Common myeloid progenitor, CD34-positive (primary cell): ENCODE measurements around the gene RAB5IF.

Experiments
- CTCF ChIA-PET: fragments of 350-600 bp; sonication (Branson Sonifier 250); formaldehyde crosslinking; loops from one replicate; lab custom pipeline; 2021; ENCODE audit warnings: antibody characterized with exemption; lab: Charles Lee
- POLR2A ChIA-PET: fragments of 350-600 bp; sonication (Branson Sonifier 250); formaldehyde crosslinking; loops from one replicate; lab custom pipeline; 2021; ENCODE audit warnings: antibody characterized with exemption; lab: Charles Lee
- DNase-seq, 3 donors: peaks; one replicate each; pipeline versions ENCODE4 v3.0.0 to v3.0.0-alpha.2; 2013
- H3K27ac ChIP-seq, 2 experiments: 1 replicate in 1 of 2; 2 replicates in 1 of 2; pipeline ENCODE4 v1.7.0; 2013; ENCODE audit warnings: inconsistent platforms in 2 of 2, low read length in 2 of 2, mild to moderate bottlenecking in 2 of 2, low read depth in 1 of 2, moderate library complexity in 1 of 2; ENCODE audit not compliant: severe bottlenecking in 2 of 2, insufficient read depth in 1 of 2, poor library complexity in 1 of 2
- H3K27me3 ChIP-seq, 5 experiments: replicated peaks in 2 of 5; 1 replicate in 3 of 5; 2 replicates in 2 of 5; pipeline versions ENCODE4 v1.6.1 to v1.7.0; 2013; ENCODE audit warnings: low read length in 4 of 5, mild to moderate bottlenecking in 2 of 5, moderate library complexity in 2 of 5, inconsistent platforms in 1 of 5; ENCODE audit not compliant: insufficient read depth in 5 of 5, control insufficient read depth in 4 of 5
- H3K36me3 ChIP-seq, 4 experiments: 1 replicate in 2 of 4; 2 replicates in 2 of 4; pipeline versions ENCODE4 v1.6.1 to v1.7.0; 2013; ENCODE audit warnings: low read length in 3 of 4, control low read depth in 1 of 4, mild to moderate bottlenecking in 1 of 4; ENCODE audit not compliant: control insufficient read depth in 4 of 4, insufficient read depth in 4 of 4
- H3K4me1 ChIP-seq, 4 experiments: 1 replicate in 3 of 4; 2 replicates in 1 of 4; pipeline versions ENCODE4 v1.6.1 to v1.7.1; 2013; ENCODE audit warnings: low read length in 3 of 4, mild to moderate bottlenecking in 3 of 4, control low read depth in 1 of 4, inconsistent platforms in 1 of 4, moderate library complexity in 1 of 4; ENCODE audit not compliant: control insufficient read depth in 4 of 4, insufficient read depth in 4 of 4; ENCODE audit errors: control extremely low read depth in 1 of 4
- H3K4me3 ChIP-seq, 7 experiments: 1 replicate in 4 of 7; 2 replicates in 3 of 7; pipeline versions ENCODE4 v1.5.1 to v1.7.0; 2013; ENCODE audit warnings: mild to moderate bottlenecking in 7 of 7, low read length in 6 of 7, moderate library complexity in 6 of 7, inconsistent platforms in 2 of 7, low read depth in 2 of 7, control low read depth in 1 of 7; ENCODE audit not compliant: insufficient read depth in 4 of 7, control insufficient read depth in 1 of 7; ENCODE audit errors: extremely low read depth in 1 of 7
- H3K9me3 ChIP-seq, 5 experiments: 1 replicate in 4 of 5; 2 replicates in 1 of 5; pipeline versions ENCODE4 v1.6.1 to v1.7.1; 2013; ENCODE audit warnings: low read length in 4 of 5, mild to moderate bottlenecking in 2 of 5, inconsistent platforms in 1 of 5, low read depth in 1 of 5, moderate library complexity in 1 of 5; ENCODE audit not compliant: control insufficient read depth in 4 of 5, insufficient read depth in 2 of 5; ENCODE audit errors: control extremely low read depth in 1 of 5
- WGBS: methylation state at CpG from one replicate; pipeline ENCODE4 v1.1.5; 2013; ENCODE audit not compliant: insufficient coverage; 5-methylcytosine and 5-hydroxymethylcytosine counted together

The RAB5IF gene

DNA sequence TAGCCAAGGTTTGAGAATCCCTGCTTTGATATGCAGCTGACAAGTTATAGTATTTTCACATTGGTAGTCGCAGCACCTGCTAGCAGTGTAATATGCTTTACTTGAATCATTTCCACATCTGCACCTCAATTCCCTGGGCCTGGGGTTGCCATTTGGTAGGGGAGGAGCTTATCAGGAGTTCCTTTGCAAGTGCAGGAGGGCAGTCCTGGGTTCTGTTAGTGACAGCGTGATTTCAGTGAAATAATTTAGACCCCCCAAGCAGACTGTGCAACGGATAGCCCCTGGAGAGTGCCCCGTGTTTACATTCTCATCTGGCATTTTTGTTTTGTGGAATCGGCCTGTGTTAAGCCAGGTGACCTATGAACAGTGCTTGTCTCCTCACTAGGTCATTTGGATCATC, 6.0 kb downstream of the RAB5IF start:
- H3K4me3 ChIP-seq = no peak overlapping the region
- no peaks in the 10 kb centered on the region for H3K27me3 ChIP-seq
- CTCF ChIA-PET = interaction anchor here (1.0 to 6.6 kb wide), 14 partner anchors 12 to 145 kb away, joined by 3 to 55 read pairs (median 8); partner anchors contain the start of gene SLA2
- no peaks in the 10 kb centered on the region for H3K9me3 ChIP-seq
- peaks cover 3 to 17% (median 12%) of the 10 kb centered on the region in 4 experiments for H3K4me1 ChIP-seq
- no peak overlapping the region for H3K27ac ChIP-seq
- POLR2A ChIA-PET = interaction anchor here (0.6 to 1.4 kb wide), 2 partner anchors 34 to 163 kb away, joined by 3 read pairs; partner anchors contain the start of gene SLA2
- 94% methylated on average over 5 of the region's 5 CpGs for WGBS
- peaks cover 8 to 75% (median 52%) of the 10 kb centered on the region in 4 experiments for H3K36me3 ChIP-seq
- no peak for DNase-seq

DNA sequence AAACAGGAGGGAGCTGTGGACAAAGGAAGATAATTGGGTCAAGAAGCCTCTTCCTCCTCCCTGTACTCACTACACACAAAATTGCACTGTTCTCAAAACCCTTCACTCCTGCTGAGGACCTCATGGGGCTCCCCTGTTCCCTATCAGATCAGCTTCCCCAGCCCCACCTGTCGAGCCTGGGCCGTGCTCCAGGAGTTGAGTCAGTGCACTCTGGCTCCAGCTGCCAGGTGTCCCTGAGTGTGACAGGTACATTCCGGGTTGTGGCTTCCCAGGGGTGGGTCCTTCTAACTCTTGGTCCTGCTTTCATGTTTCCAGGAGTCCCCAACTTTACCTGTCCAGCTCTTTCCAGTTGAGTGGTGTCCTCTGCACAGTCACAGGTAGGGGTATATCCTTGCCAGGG, 8.4 kb downstream of the RAB5IF start:
- Histone ChIP-seq H3K4me1 (no peaks in the 10 kb centered on the region), H3K9me3 (no peaks in the 10 kb centered on the region), H3K4me3 (no peak overlapping the region), H3K27me3 (no peaks in the 10 kb centered on the region), H3K27ac (no peak overlapping the region), H3K36me3 (peaks cover 5 to 61% (median 44%) of the 10 kb centered on the region in 4 experiments)
- DNase-seq = no peak
- 97% methylated on average over 3 of the region's 3 CpGs for WGBS
- CTCF ChIA-PET = interaction anchor here (0.6 to 6.6 kb wide), 11 partner anchors 8 to 1201 kb away, joined by 3 to 55 read pairs (median 9); partner anchors contain the start of genes DSN1, RAB5IF and SLA2
- POLR2A ChIA-PET = no interaction called here

DNA sequence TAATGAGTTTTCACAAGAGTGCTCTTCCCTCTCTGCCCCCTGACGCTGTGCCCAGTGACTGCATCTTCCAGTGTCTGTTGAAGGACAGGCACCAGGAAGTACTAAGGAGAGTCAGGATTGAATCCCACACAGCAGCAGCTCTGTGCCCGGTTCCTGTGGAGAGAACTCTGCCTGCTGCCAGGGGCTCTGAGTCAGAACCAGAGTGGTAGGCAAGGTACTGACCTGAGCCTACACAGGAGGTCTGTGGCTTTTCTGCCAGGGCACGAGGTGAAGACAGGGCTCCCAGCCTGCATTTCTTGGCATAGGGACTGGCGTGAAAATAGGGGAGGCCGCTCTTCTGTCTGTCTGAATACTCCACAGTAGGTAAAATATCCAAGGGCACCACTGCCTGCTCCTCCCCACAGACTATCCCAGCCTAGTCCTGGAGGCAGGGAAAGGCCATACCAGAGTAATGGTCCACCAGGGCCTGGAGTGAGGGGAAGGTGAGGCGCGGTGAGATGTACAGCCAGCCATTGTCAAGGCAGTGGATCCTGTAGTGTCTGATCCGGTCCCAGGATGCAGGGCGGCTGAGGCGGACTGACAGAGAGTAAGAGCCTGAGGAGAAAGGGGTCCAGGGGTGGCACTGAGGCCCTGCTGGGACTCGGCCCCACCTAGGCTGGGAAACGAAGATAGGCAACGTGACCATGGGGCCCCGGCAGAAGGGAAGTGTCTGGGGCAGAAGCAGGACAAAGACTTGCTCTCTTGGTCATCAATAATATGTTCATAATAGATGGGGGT, 9.4 kb downstream of the RAB5IF start:
- H3K36me3 ChIP-seq = peaks cover 5 to 53% (median 38%) of the 10 kb centered on the region in 4 experiments

DNA sequence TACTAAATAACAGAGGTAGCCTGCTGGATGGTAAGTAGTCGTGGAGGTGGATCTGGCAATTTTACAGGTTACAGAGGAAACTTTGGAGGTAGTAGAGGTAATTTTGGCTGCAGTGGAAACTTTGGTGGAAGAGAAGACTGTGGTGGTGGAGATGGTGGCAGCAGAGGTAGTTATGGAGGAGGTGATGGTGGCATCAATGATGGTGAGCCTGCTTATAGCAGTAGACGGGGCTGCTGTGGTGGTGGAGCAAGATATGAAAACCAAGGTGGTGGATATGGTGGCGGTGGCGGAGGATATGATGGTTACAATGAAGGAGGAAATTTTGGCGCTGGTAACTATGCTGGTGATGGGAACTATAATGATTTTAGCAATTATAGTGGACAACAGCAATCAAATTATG, 15.3 kb downstream of the RAB5IF start:
- Histone ChIP-seq H3K36me3 (peaks cover under 1 to 18% (median 4%) of the 10 kb centered on the region in 4 experiments), H3K27me3 (no peaks in the 10 kb centered on the region), H3K9me3 (no peaks in the 10 kb centered on the region), H3K4me3 (no peak overlapping the region), H3K27ac (no peak overlapping the region), H3K4me1 (no peaks in the 10 kb centered on the region)
- DNase-seq = no peak
- ChIA-PET CTCF (interaction anchor here (1.3 kb wide), 1 partner anchor 12 kb away, joined by 3 read pairs; no protein-coding TSS in a partner anchor), POLR2A (no interaction called here)
- 100% methylated on average over 2 of the region's 5 CpGs for WGBS

More for the DNA sequence above, 9.4 kb downstream of the RAB5IF start:
- Histone ChIP-seq H3K27me3 (no peaks in the 10 kb centered on the region), H3K27ac (no peak overlapping the region), H3K4me3 (no peak overlapping the region), H3K9me3 (no peaks in the 10 kb centered on the region), H3K4me1 (no peaks in the 10 kb centered on the region)
- ChIA-PET CTCF (interaction anchor here (1.3 to 6.6 kb wide), 5 partner anchors 9 to 159 kb away, joined by 3 to 55 read pairs (median 9); partner anchors contain the start of genes DSN1, RAB5IF and SLA2), POLR2A (no interaction called here)
- 94% methylated on average over 14 of the region's 14 CpGs for WGBS
- no peak for DNase-seq

DNA sequence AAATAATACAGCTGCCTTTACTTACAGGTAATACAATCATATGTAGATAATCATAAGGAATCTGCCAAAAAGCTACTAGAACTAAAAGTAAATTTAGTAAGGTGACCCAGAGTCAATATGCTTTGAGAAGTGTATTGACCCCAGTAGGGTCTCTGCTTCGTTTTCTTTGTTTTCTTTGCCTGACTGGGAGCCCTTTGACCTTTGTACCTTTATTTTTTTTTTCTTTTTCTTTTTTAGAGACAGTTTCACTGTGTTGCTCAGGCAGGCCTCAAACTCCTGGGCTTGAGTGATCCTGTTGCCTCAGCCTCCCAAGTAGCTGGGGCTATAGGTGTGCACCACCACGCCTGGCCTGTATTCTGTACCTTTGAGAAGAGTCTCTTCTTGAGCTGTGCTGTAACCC, 17.9 kb downstream of the RAB5IF start:
- ChIA-PET CTCF (interaction anchor here (0.7 to 1.5 kb wide), 4 partner anchors 11 to 20 kb away, joined by 3 to 9 read pairs (median 3); partner anchors contain the start of gene RAB5IF), POLR2A (interaction anchor here (0.9 kb wide), 1 partner anchor 22 kb away, joined by 4 read pairs; the partner anchor contains the start of gene SLA2)
- no peak for DNase-seq
- H3K4me1 ChIP-seq = peaks cover 0 to 3% (median 0%) of the 10 kb centered on the region in 4 experiments
- peaks cover 0 to 34% (median 8%) of the 10 kb centered on the region in 4 experiments for H3K36me3 ChIP-seq
- H3K9me3 ChIP-seq = no peaks in the 10 kb centered on the region
- H3K27ac ChIP-seq = no peak overlapping the region
- H3K4me3 ChIP-seq = no peak overlapping the region
- 100% methylated on average over 2 of the region's 2 CpGs for WGBS
- H3K27me3 ChIP-seq = no peaks in the 10 kb centered on the region

DNA sequence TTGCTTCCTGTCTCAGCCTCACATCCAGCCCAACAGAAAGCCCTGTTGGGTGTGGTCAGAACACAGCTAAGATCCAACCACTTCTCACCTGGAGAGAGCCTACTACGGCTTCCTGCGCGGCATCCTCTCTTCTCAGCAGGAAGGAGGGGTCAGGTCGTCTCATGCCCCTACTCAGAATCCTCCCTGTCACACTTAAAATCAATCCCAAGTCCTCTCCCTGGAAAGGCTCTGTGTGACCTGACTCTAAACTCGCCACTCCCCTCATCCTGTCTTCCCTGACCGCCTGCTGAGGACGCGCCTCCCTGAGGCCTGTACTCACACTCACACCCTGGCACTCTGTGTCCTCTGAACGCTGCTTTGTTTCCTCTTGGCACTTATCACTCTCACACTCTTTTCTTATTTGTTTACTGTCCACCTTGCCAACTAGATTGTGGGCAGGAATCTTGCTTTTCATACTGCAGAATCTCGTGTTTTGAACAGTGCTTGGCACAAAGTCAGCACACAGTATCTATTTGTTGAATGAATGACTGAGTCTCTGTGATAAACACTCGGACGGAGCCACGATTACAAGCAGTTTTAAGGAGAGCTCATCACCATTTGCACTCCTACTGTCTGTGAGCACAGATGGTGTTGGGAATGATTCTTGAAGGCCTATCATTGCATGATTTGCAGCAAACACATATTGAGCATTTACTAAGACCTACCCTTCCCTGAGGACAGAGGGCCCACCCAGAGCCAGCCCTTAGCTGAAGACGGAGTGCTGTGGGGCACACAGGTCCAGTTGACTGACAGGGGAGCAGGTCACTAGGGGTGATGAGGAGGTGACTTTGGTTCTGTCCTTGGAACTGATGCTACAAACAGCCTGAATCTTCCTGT, 18.7 kb downstream of the RAB5IF start:
- DNase-seq = peak in 2 of 3 donors; percentile 40 to 62
- H3K36me3 ChIP-seq = peaks cover 0 to 36% (median 8%) of the 10 kb centered on the region in 4 experiments
- 97% methylated on average over 10 of the region's 14 CpGs for WGBS
- H3K9me3 ChIP-seq = no peaks in the 10 kb centered on the region
- peaks cover 0 to 9% (median under 1%) of the 10 kb centered on the region in 4 experiments for H3K4me1 ChIP-seq
- ChIA-PET CTCF (interaction anchor here (0.7 to 1.5 kb wide), 5 partner anchors 12 to 21 kb away, joined by 3 to 9 read pairs (median 3); partner anchors contain the start of gene RAB5IF), POLR2A (no interaction called here)
- no peak overlapping the region for H3K4me3 ChIP-seq
- no peaks in the 10 kb centered on the region for H3K27me3 ChIP-seq
- H3K27ac ChIP-seq = no peak overlapping the region
